GM10248 (cell line): Measurements from ENCODE around the gene LRRC25.

ENCODE experiments used
- CTCF ChIA-PET: fragments of 300-600 bp; sonication (Branson Sonifier 250); formaldehyde crosslinking; extraction: SDS; loops from one replicate; lab custom pipeline; 2021; ENCODE audit warnings: antibody characterized with exemption; lab: Yijun Ruan, JAX
- POLR2A ChIA-PET: fragments of 350-650 bp; sonication (Branson Sonifier 250); formaldehyde crosslinking; extraction: SDS; loops from one replicate; lab custom pipeline; 2020; ENCODE audit warnings: antibody characterized with exemption; lab: Yijun Ruan, JAX
- DNase-seq: peaks from one replicate; pipeline ENCODE4 v3.0.0; 2012; ENCODE audit errors: extremely low spot score
- TF ChIP-seq, protein P1 (sequence below): IDR thresholded peaks from 2 replicates; pipeline ENCODE4 v1.5.1; 2012; ENCODE audit warnings: mild to moderate bottlenecking, low read depth; ENCODE audit errors: extremely low read depth, missing control alignments, control extremely low read depth

Gene LRRC25

DNA sequence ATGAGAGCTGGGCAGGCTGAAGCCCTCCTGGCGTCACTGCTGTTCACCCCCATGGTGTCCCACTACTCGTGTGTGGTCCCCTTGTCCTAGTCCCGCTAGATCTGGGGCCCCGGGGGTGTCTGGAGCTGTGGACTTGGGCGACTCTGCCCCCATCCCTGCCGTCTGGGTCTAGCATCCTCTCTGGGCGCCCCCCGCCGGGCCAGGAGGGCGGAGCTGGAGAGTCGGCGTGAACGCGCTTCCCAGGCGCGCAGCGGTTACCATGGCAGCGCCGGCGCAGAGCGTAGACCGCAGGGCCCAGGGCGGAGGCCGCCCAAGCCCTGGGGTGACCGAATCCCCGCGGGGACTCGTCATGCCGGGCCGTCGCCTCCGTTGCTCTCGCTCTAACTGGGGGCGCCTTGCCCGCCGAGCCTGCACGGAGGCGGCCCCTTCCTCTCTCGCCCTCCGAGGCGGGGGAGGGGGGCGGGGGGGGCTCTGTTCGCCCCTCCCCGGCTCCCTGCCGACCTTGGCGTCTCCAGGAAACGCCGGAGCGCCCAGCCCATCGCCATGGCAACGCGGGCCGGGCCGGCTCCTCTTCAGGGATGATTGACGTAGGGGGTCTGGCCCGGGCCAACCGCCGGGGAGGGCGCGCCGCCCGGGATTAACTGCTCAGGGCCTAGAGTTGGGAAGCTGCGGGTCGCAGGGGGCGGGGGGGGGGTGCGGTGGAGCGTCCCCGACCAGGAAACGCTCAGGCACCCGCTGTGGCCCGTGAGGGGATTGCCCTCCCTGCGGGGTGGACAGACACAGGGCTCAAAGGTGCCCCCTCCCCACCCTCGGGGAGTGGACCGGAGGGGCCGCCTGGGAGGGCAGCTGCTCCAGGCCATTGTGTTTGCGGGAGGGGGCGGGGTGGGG, 31.6 kb upstream of the LRRC25 start:
- TF ChIP-seq, protein P1, sequence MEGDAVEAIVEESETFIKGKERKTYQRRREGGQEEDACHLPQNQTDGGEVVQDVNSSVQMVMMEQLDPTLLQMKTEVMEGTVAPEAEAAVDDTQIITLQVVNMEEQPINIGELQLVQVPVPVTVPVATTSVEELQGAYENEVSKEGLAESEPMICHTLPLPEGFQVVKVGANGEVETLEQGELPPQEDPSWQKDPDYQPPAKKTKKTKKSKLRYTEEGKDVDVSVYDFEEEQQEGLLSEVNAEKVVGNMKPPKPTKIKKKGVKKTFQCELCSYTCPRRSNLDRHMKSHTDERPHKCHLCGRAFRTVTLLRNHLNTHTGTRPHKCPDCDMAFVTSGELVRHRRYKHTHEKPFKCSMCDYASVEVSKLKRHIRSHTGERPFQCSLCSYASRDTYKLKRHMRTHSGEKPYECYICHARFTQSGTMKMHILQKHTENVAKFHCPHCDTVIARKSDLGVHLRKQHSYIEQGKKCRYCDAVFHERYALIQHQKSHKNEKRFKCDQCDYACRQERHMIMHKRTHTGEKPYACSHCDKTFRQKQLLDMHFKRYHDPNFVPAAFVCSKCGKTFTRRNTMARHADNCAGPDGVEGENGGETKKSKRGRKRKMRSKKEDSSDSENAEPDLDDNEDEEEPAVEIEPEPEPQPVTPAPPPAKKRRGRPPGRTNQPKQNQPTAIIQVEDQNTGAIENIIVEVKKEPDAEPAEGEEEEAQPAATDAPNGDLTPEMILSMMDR = no peak
- POLR2A ChIA-PET = interaction anchor here (1.7 kb wide), 1 partner anchor 12 kb away, joined by 5 read pairs; no protein-coding TSS in a partner anchor
- CTCF ChIA-PET = interaction anchor here (1.3 to 2.3 kb wide), 3 partner anchors 10 to 101 kb away, joined by 4 to 16 read pairs (median 4); partner anchors contain the start of genes GDF15 and SSBP4
- peak; percentile 93 for DNase-seq

DNA sequence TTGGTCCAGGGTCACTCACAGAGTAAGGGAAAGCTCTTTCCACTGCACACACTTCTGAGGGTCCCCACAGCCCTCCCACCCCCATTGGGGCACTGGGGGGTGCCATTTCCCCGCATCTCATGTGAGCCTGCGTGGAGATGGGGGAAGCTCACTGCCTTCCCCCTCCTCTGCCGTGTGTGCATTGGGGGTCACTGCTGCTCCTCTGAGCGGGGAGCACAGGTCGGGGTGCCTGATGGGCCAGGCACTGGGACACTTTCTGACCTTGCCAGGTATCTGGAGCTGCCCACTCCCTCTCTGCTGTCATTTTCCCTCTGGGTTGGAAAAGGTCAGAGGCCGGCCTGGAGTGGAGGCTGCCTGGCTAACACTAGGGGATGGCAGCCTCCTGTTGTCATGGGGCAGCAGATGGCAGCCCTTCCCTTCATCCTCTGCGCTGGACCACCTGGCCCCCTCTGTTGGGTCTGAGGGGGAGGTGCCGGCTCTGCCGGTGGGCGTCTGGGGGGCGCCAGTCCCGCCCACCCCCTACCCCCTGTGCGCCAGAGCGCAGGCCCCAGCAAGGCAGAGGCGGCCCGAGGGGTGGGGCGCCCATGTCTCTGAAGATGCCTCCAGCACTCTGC, 30.9 kb upstream of the LRRC25 start:
- no peak for DNase-seq
- TF ChIP-seq, protein P1 = no peak
- POLR2A ChIA-PET = interaction anchor here (1.7 kb wide), 1 partner anchor 12 kb away, joined by 5 read pairs; no protein-coding TSS in a partner anchor
- CTCF ChIA-PET = interaction anchor here (1.3 to 2.3 kb wide), 3 partner anchors 9 to 100 kb away, joined by 4 to 16 read pairs (median 4); partner anchors contain the start of genes GDF15 and SSBP4

DNA sequence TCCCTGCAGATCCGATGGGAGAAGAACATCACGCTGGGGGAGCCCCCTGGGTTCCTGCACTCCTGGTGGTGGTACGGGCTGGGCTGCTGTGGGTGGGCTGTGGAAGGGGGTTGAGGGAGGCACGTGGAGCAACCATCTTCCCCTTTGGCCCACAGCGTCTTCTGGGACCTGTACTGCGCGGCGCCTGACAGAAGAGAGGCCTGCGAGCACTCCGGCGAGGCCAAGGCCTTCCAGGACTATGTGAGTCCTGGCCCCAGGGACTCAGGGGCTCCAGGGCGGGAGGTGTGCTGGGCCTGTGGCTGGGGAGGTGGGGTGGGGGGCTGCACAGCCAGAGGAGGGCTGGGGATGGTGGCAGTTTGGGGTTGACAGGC, 30.3 kb upstream of the LRRC25 start:
- ChIA-PET POLR2A (interaction anchor here (0.6 to 1.7 kb wide), 2 partner anchors 11 to 42 kb away, joined by 5 to 7 read pairs; partner anchors contain the start of gene GDF15), CTCF (interaction anchor here (1.5 to 2.3 kb wide), 2 partner anchors 8 to 42 kb away, joined by 4 to 16 read pairs; partner anchors contain the start of genes GDF15 and SSBP4)
- no peak for DNase-seq
- TF ChIP-seq, protein P1 = no peak

DNA sequence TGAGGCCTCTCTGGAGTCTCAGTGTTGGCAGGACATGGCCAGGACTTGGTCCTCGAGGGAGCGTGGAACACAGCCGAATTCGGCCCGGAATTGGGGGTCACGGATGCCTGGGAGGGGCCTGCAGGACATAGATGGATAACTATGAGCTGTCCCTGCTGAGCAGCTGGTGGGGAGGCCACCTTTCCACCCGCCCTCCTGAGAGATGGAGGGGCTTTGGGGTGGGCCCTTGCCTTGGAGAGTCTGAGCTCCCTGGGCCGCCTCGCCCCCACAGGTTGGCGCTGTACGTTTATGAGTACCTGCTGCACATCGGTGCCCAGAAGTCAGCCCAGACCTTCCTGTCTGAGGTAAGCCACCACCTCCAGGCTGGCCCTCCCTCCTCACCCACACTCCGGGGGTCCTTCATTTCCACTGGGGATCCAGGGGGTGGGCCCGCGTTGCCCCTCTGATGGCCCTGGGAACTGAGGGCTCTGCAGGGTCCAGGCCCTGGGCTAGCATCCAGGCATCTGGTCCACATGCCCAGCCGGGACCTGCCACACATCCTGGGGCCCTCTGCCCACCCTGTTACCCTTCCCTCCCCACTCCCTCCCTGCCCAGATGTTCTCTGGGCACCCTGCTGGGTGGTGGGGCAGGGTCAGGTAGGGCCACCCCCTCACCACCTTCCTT, 29.8 kb upstream of the LRRC25 start:
- TF ChIP-seq, protein P1 = no peak
- DNase-seq = no peak
- ChIA-PET POLR2A (interaction anchor here (0.6 kb wide), 1 partner anchor 41 kb away, joined by 7 read pairs; the partner anchor contains the start of gene GDF15), CTCF (interaction anchor here (1.5 to 2.3 kb wide), 2 partner anchors 8 to 41 kb away, joined by 4 to 16 read pairs; partner anchors contain the start of genes GDF15 and SSBP4)

DNA sequence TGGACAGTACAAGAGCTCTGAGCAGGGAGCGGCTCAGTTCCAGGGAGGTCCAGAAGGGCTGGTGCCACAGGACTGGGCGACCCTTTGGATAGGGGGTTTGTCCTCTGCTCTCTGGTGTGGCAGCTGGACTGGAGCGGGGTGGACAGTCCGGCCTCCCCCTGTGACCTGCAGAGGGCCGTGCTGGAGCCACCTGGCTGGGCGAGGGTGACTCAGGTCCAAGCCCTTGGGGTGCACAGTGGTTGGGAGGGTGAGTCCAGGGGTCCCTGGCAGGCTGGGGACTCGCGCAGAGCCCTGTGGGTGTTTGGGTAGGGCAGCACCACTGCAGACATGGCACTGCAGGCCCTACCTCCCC, 29.0 kb upstream of the LRRC25 start:
- DNase-seq = no peak
- ChIA-PET CTCF (interaction anchor here (1.1 kb wide), 1 partner anchor 10 kb away, joined by 4 read pairs; no protein-coding TSS in a partner anchor), POLR2A (no interaction called here)
- TF ChIP-seq, protein P1 = no peak
